HL-60 (cell line): Measurements from ENCODE around the gene CTNNBIP1.

ENCODE experiments used
- CTCF ChIP-seq: IDR thresholded peaks from one replicate; pipeline ENCODE4 v1.5.1; 2011; ENCODE audit warnings: low read length, control low read depth, inconsistent platforms; ENCODE audit not compliant: insufficient read depth
- GABPA ChIP-seq: IDR thresholded peaks from 2 replicates; pipeline ENCODE4 v1.6.1; 2012; ENCODE audit warnings: low read depth
- POLR2AphosphoS5 ChIP-seq: IDR thresholded peaks from 2 replicates; pipeline ENCODE4 v1.6.1; 2012; ENCODE audit warnings: low read depth
- REST ChIP-seq: IDR thresholded peaks from 2 replicates; pipeline ENCODE4 v1.6.1; 2012; ENCODE audit warnings: low read depth; ENCODE audit not compliant: insufficient replicate concordance

GRCh38 chr1:9929431-9930385, 19.6 kb upstream of the CTNNBIP1 start:
- TF ChIP-seq CTCF (no peak), POLR2AphosphoS5 (no peak), REST (no peak), GABPA (no peak)
